ENCODE data around the gene CAV2. TPM values are rescaled to one million over a fixed set of nuclear protein-coding genes. Genes with fewer than 3 reads are reported as not detected.

The CAV2 gene
- total RNA-seq, 1 donor from 2014 or later, result 161 TPM

- H3K4me1 ChIP-seq (ENCODE audit: insufficient read depth, low read length), result peaks cover 11% of the 10 kb centered on the region
- H2AFZ ChIP-seq (ENCODE audit: low read depth, low read length), result no peak overlapping the region
Measured at GRCh38 chr7:116451957-116452729, 47.4 kb upstream of the CAV2 start.

GRCh38 chr7:116454377-116454776 is 45.2 kb upstream of the CAV2 start:
- Histone ChIP-seq H3K36me3 (ENCODE audit: insufficient read depth, low read length) (no peaks in the 10 kb centered on the region), H3K4me2 (ENCODE audit: low read length) (no peak overlapping the region), H3K9ac (ENCODE audit: low read length) (no peak overlapping the region), H3K27ac (ENCODE audit: low read depth, low read length) (peak overlapping the region; percentile 21), H3K27me3 (ENCODE audit: insufficient read depth, low read length) (no peaks in the 10 kb centered on the region), H3K79me2 (ENCODE audit: insufficient read depth, low read length) (no peaks in the 10 kb centered on the region), H2AFZ (ENCODE audit: low read depth, low read length) (no peak overlapping the region), H3K4me3 (ENCODE audit: insufficient read depth, low read depth, low read length) (no peak overlapping the region), H3K9me3 (ENCODE audit: insufficient read depth, low read depth, low read length) (no peaks in the 10 kb centered on the region), H4K20me1 (ENCODE audit: insufficient read depth, low read length) (no peaks in the 10 kb centered on the region), H3K4me1 (ENCODE audit: insufficient read depth, low read length) (peaks cover 11% of the 10 kb centered on the region)
- Mint-ChIP-seq H3K27ac (ENCODE audit: unreplicated experiment) (no peak overlapping the region), H3K9me3 (ENCODE audit: unreplicated experiment) (peaks cover 2% of the 10 kb centered on the region), H3K27me3 (ENCODE audit: low read depth, unreplicated experiment) (no peaks in the 10 kb centered on the region), H3K4me1 (ENCODE audit: low read depth, unreplicated experiment) (no peaks in the 10 kb centered on the region), H3K36me3 (ENCODE audit: low read depth, unreplicated experiment) (no peaks in the 10 kb centered on the region), H3K4me3 (ENCODE audit: unreplicated experiment) (no peak overlapping the region)
- TF ChIP-seq CTCF (IDR thresholded peaks at IDR 0.05; ENCODE audit: insufficient read depth, low read depth, low read length), result no peak
- no peak for TF ChIP-seq EZH2 (IDR thresholded peaks at IDR 0.05; ENCODE audit: insufficient read depth, low read length)
- DNase-seq (ENCODE audit: low read depth), result no peak
- FAIRE-seq, result no peak

More at GRCh38 chr7:116451957-116452729, 47.4 kb upstream of the CAV2 start:
- no peaks in the 10 kb centered on the region for H3K4me1 Mint-ChIP-seq (ENCODE audit: low read depth, unreplicated experiment)
- H3K27me3 Mint-ChIP-seq (ENCODE audit: low read depth, unreplicated experiment), result no peaks in the 10 kb centered on the region
- Histone ChIP-seq H3K4me3 (ENCODE audit: insufficient read depth, low read depth, low read length) (no peak overlapping the region), H3K79me2 (ENCODE audit: insufficient read depth, low read length) (no peaks in the 10 kb centered on the region), H3K27ac (ENCODE audit: low read depth, low read length) (no peak overlapping the region), H3K4me2 (ENCODE audit: low read length) (no peak overlapping the region), H4K20me1 (ENCODE audit: insufficient read depth, low read length) (no peaks in the 10 kb centered on the region), H3K36me3 (ENCODE audit: insufficient read depth, low read length) (no peaks in the 10 kb centered on the region), H3K27me3 (ENCODE audit: insufficient read depth, low read length) (no peaks in the 10 kb centered on the region), H3K9me3 (ENCODE audit: insufficient read depth, low read depth, low read length) (no peaks in the 10 kb centered on the region), H3K9ac (ENCODE audit: low read length) (no peak overlapping the region)
- peaks cover 2% of the 10 kb centered on the region for H3K9me3 Mint-ChIP-seq (ENCODE audit: unreplicated experiment)
- TF ChIP-seq EZH2 (IDR thresholded peaks at IDR 0.05; ENCODE audit: insufficient read depth, low read length), result no peak
- no peak for TF ChIP-seq CTCF (IDR thresholded peaks at IDR 0.05; ENCODE audit: insufficient read depth, low read depth, low read length)
- FAIRE-seq (no peak), DNase-seq (ENCODE audit: low read depth) (no peak)
- H3K4me3 Mint-ChIP-seq (ENCODE audit: unreplicated experiment), result no peak overlapping the region
- H3K27ac Mint-ChIP-seq (ENCODE audit: unreplicated experiment), result no peak overlapping the region
- no peaks in the 10 kb centered on the region for H3K36me3 Mint-ChIP-seq (ENCODE audit: low read depth, unreplicated experiment)

GRCh38 chr7:116455009-116455408 is 44.5 kb upstream of the CAV2 start:
- peaks cover 11% of the 10 kb centered on the region for H3K4me1 ChIP-seq (ENCODE audit: insufficient read depth, low read length)
- no peak overlapping the region for H2AFZ ChIP-seq (ENCODE audit: low read depth, low read length)
- H3K9ac ChIP-seq (ENCODE audit: low read length), result peak overlapping the region; percentile 19
- no peaks in the 10 kb centered on the region for H3K27me3 ChIP-seq (ENCODE audit: insufficient read depth, low read length)
- Mint-ChIP-seq H3K27me3 (ENCODE audit: low read depth, unreplicated experiment) (no peaks in the 10 kb centered on the region), H3K4me3 (ENCODE audit: unreplicated experiment) (no peak overlapping the region), H3K36me3 (ENCODE audit: low read depth, unreplicated experiment) (no peaks in the 10 kb centered on the region), H3K4me1 (ENCODE audit: low read depth, unreplicated experiment) (no peaks in the 10 kb centered on the region), H3K27ac (ENCODE audit: unreplicated experiment) (no peak overlapping the region), H3K9me3 (ENCODE audit: unreplicated experiment) (peaks cover 2% of the 10 kb centered on the region)
- peak overlapping the region; percentile 21 for H3K27ac ChIP-seq (ENCODE audit: low read depth, low read length)
- no peaks in the 10 kb centered on the region for H3K36me3 ChIP-seq (ENCODE audit: insufficient read depth, low read length)
- H3K4me2 ChIP-seq (ENCODE audit: low read length), result peak overlapping the region; percentile 54
- no peaks in the 10 kb centered on the region for H3K79me2 ChIP-seq (ENCODE audit: insufficient read depth, low read length)
- no peak for FAIRE-seq
- TF ChIP-seq EZH2 (IDR thresholded peaks at IDR 0.05; ENCODE audit: insufficient read depth, low read length) (no peak), CTCF (IDR thresholded peaks at IDR 0.05; ENCODE audit: insufficient read depth, low read depth, low read length) (no peak)
- no peaks in the 10 kb centered on the region for H4K20me1 ChIP-seq (ENCODE audit: insufficient read depth, low read length)
- H3K4me3 ChIP-seq (ENCODE audit: insufficient read depth, low read depth, low read length), result peak overlapping the region; percentile 14
- H3K9me3 ChIP-seq (ENCODE audit: insufficient read depth, low read depth, low read length), result no peaks in the 10 kb centered on the region
- DNase-seq (ENCODE audit: low read depth), result peak; percentile 70

All from astrocyte (in vitro differentiated cells and primary cell).